Measurements from ENCODE around the gene ME3. TPM values are rescaled to one million over a fixed set of nuclear protein-coding genes. Genes with fewer than 3 reads are reported as not detected.

ME3 gene
- total RNA-seq, 6 experiments from 2014 or later = 1.9 to 8.5 (median 4.6) TPM

- intact Hi-C loops (cut with DNase I) = no loop called here
- TF ChIP-seq POLR2A (IDR thresholded peaks at IDR 0.05) (no peak), CTCF (IDR thresholded peaks at IDR 0.05) (no peak)
Observed at GRCh38 chr11:86483940-86484794, 188.2 kb downstream of the ME3 start.

GRCh38 chr11:86483610-86483939 is 188.8 kb downstream of the ME3 start:
- intact Hi-C loops (cut with DNase I) = no loop called here
- DNase-seq = no peak
- Histone ChIP-seq H3K36me3 (no peaks in the 10 kb centered on the region), H3K27ac (no peak overlapping the region), H3K9me3 (no peaks in the 10 kb centered on the region), H3K4me1 (no peaks in the 10 kb centered on the region), H3K27me3 (no peaks in the 10 kb centered on the region), H3K4me3 (no peak overlapping the region)
- 100% methylated on average over 1 of the region's 3 CpGs for WGBS (ENCODE audit: insufficient coverage, low coverage, low lambda C conversion rate, missing lambda C conversion rate)
- no peak for TF ChIP-seq POLR2A (IDR thresholded peaks at IDR 0.05)
- no peak for TF ChIP-seq CTCF (IDR thresholded peaks at IDR 0.05)
- ATAC-seq = no peak

More at GRCh38 chr11:86483940-86484794, 188.2 kb downstream of the ME3 start:
- WGBS (ENCODE audit: insufficient coverage, low coverage, low lambda C conversion rate, missing lambda C conversion rate) = 59% methylated on average over 6 of the region's 7 CpGs
- peak in 1 of 4 donors; percentile 65 for ATAC-seq
- H3K4me3 ChIP-seq = no peak overlapping the region
- no peaks in the 10 kb centered on the region for H3K9me3 ChIP-seq
- DNase-seq = no peak
- H3K4me1 ChIP-seq = no peaks in the 10 kb centered on the region
- no peaks in the 10 kb centered on the region for H3K36me3 ChIP-seq
- H3K27ac ChIP-seq = peak overlapping the region in 1 of 3 donors; percentile 8
- no peaks in the 10 kb centered on the region for H3K27me3 ChIP-seq

DNA sequence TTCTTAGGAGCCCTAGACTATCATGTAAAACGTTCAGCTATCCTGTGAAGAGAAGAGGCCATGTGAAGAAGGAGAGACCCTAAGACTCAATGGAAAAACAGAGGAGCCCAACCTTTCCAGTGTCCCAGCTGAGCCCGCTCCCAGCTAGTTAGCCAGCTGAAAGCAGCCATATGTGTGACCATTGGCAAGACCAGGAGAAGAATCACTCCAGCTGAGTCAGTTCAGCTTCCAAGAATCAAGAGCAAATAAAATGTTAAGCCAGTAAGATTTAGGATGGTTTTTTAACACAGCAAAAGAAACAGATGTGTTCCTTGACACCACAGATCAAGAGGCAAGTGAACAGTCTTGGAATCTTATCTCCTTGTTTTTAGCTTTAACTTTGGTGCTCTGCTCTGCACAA is 189.7 kb downstream of the ME3 start:
- DNase-seq (no peak), ATAC-seq (no peak)
- WGBS (ENCODE audit: insufficient coverage, low coverage, low lambda C conversion rate, missing lambda C conversion rate) = 71% methylated on average over 2 of the region's 2 CpGs
- no peaks in the 10 kb centered on the region for H3K9me3 ChIP-seq
- no peaks in the 10 kb centered on the region for H3K4me1 ChIP-seq
- intact Hi-C loops (cut with DNase I) = no loop called here
- no peaks in the 10 kb centered on the region for H3K27me3 ChIP-seq
- no peaks in the 10 kb centered on the region for H3K36me3 ChIP-seq
- H3K4me3 ChIP-seq = no peak overlapping the region
- TF ChIP-seq POLR2A (IDR thresholded peaks at IDR 0.05) (no peak), CTCF (IDR thresholded peaks at IDR 0.05) (no peak)
- H3K27ac ChIP-seq = no peak overlapping the region

GRCh38 chr11:86481399-86481798 is 191.0 kb downstream of the ME3 start:
- no peak for TF ChIP-seq POLR2A (IDR thresholded peaks at IDR 0.05)
- no peak for TF ChIP-seq CTCF (IDR thresholded peaks at IDR 0.05)
- DNase-seq (no peak), ATAC-seq (no peak)
- H3K36me3 ChIP-seq = no peaks in the 10 kb centered on the region
- no peaks in the 10 kb centered on the region for H3K9me3 ChIP-seq
- H3K27me3 ChIP-seq = no peaks in the 10 kb centered on the region
- H3K4me3 ChIP-seq = no peak overlapping the region
- intact Hi-C loops (cut with DNase I) = no loop called here
- no peak overlapping the region for H3K27ac ChIP-seq
- WGBS (ENCODE audit: insufficient coverage, low coverage, low lambda C conversion rate, missing lambda C conversion rate) = no CpG with 5 or more reads among the region's 1 CpG
- H3K4me1 ChIP-seq = peaks cover 0 to 5% (median 0%) of the 10 kb centered on the region in 4 donors

Measured in right lobe of liver (tissue), 6 donors.